ENCODE results near the gene WFDC1. TPM values are rescaled to one million over a fixed set of nuclear protein-coding genes. Genes with fewer than 3 reads are reported as not detected.

The WFDC1 gene, protein sequence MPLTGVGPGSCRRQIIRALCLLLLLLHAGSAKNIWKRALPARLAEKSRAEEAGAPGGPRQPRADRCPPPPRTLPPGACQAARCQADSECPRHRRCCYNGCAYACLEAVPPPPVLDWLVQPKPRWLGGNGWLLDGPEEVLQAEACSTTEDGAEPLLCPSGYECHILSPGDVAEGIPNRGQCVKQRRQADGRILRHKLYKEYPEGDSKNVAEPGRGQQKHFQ
- 4.7 and 5.0 TPM in 2 replicates for total RNA-seq (2012; rRNA removed)
- polyA plus RNA-seq (2012; rRNA removed): 6.8 and 7.0 TPM in 2 replicates
- 3.9 and 5.8 TPM in 2 replicates for polyA plus RNA-seq (2012; cell fraction: cytosol; rRNA removed)
- polyA plus RNA-seq (2012; cell fraction: nucleus; rRNA removed; ENCODE audit: low replicate concordance): 4.6 and 4.9 TPM in 2 replicates
- percentile 89 among the genes with signal in this experiment for Bru-seq, nascent RNA
- BruChase-seq, experiment 1, labeled RNA remaining after a 6-hour chase: percentile 92 among the genes with signal in this experiment
- BruChase-seq, experiment 2, labeled RNA remaining after a 2-hour chase: percentile 85 among the genes with signal in this experiment
- long read RNA-seq, full-length matches to known transcripts: 113 of 144 reads
- long read RNA-seq, partial matches to known transcripts: 6 of 144 reads
- long read RNA-seq, other reads (novel, unspliced or antisense): 25 of 144 reads

DNA sequence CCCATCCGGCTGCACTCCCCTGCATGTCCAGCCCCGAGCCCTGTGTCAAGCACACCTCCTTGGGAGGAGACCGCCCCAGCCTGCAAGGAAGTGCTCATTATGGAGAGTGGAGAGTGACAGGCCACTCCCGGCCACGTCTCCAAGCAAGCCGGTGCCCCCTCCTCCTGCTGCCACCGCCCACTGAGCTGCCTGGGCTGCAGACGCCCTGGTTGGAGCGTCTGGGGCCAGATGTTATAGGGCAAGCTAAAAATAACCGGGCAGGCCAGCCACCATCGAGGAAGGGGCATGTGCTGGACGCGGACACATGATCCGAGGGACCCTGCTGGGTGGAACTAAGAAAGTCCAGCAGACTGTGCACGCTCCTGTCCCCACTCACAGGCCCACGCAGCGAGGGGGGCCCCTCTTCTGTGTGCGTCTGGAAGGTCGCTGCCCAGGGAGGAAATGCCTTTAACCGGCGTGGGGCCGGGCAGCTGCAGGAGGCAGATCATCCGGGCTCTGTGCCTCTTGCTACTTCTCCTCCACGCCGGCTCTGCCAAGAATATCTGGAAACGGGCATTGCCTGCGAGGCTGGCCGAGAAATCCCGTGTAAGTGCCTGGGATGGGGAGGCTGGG, at the start of gene WFDC1:
Gene WFDC1 (plus strand): TSS at position 348 of the 612 bp plus-strand sequence. CDS start 94 bp downstream, at position 442.
- peaks cover 12% of the 10 kb centered on the region for H3K9me1 ChIP-seq (ENCODE audit: insufficient read depth, low read length)
- WGBS, 2 experiments (ENCODE audit: extremely low coverage in 2 of 2, insufficient read length in 1 of 2): 11% methylated on average over 10 of the region's 29 CpGs; no CpG with 5 or more reads in 1 of the 2 experiments
- ChIA-PET POLR2A (ENCODE audit: unreplicated experiment) (interaction anchor here (0.6 kb wide), 2 partner anchors 13 to 44 kb away, joined by 3 read pairs; no protein-coding TSS in a partner anchor), CTCF (no interaction called here)
- intact Hi-C loops (cut with micrococcal nuclease) (loop anchor here (10.0 kb wide), 1 partner anchor 320 kb away; the partner anchor contains the start of gene COTL1), in situ Hi-C loops (cut with MboI; ENCODE audit: low sequenced_read_pairs) (loop anchor here (25.0 kb wide), 2 partner anchors 343 to 418 kb away; partner anchors contain the start of gene KLHL36), dilution Hi-C loops (cut with HindIII; ENCODE audit: low sequenced_read_pairs, unreplicated experiment) (no loop called here)
- no peaks in the 10 kb centered on the region for H3K27me3 ChIP-seq (ENCODE audit: control insufficient read depth, insufficient read depth, low read length)
- peak within 1 kb of the TSS; percentile 90 for H4K91ac ChIP-seq (ENCODE audit: insufficient read depth, low read depth, low read length)
- H2AK5ac ChIP-seq (ENCODE audit: low read depth, low read length): peak within 1 kb of the TSS; percentile 96
- H3K14ac ChIP-seq (replicated peaks; ENCODE audit: low read depth, low read length): peak within 1 kb of the TSS; percentile 93
- H2AFZ ChIP-seq (replicated peaks; ENCODE audit: low read length, poor library complexity): peak within 1 kb of the TSS; percentile 80
- BruUV-seq (replicated peaks): no TSS peak
- TF ChIP-seq, protein P1, sequence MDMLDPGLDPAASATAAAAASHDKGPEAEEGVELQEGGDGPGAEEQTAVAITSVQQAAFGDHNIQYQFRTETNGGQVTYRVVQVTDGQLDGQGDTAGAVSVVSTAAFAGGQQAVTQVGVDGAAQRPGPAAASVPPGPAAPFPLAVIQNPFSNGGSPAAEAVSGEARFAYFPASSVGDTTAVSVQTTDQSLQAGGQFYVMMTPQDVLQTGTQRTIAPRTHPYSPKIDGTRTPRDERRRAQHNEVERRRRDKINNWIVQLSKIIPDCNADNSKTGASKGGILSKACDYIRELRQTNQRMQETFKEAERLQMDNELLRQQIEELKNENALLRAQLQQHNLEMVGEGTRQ (IDR thresholded peaks at IDR 0.05; ENCODE audit: low read depth, low read length): 0 out of 2 replicates have a peak, but pooled peaks have one; percentile 30
- no peak for TF ChIP-seq MAFK (IDR thresholded peaks at IDR 0.05; ENCODE audit: low read depth, low read length)
- no peak for TF ChIP-seq MXI1 (IDR thresholded peaks at IDR 0.05; ENCODE audit: borderline replicate concordance, low read depth, low read length)
- peak within 1 kb of the TSS; percentile 81 for H3K4me2 ChIP-seq (ENCODE audit: low read depth, low read length)
- peak within 1 kb of the TSS; percentile 92 for H3K23ac ChIP-seq (ENCODE audit: low read depth, low read length)
- H3K4ac ChIP-seq (ENCODE audit: low read depth, low read length): peak within 1 kb of the TSS; percentile 85
- H3K36me3 ChIP-seq (ENCODE audit: control insufficient read depth, insufficient read depth, low read length): peaks cover 5% of the 10 kb centered on the region
- peak within 1 kb of the TSS; percentile 57 for H2AK9ac ChIP-seq (replicated peaks; ENCODE audit: low read depth, low read length, poor library complexity)
- peaks cover 42% of the 10 kb centered on the region for H3K4me1 ChIP-seq (ENCODE audit: control insufficient read depth, insufficient read depth, low read length)
- peak; percentile 19 for DNase-seq
- peak within 1 kb of the TSS; percentile 94 for H2BK5ac ChIP-seq (ENCODE audit: low read depth, low read length, poor library complexity, severe bottlenecking)
- peak within 1 kb of the TSS; percentile 54 for H3K4me3 ChIP-seq (ENCODE audit: insufficient read depth, low read depth, low read length)
- H3K79me1 ChIP-seq (ENCODE audit: low read depth in 1 of 2, low read length in 2 of 2): peaks cover 11 to 26% of the 10 kb centered on the region in 2 experiments; a peak in 3 of 4 replicates
- peak within 1 kb of the TSS; percentile 97 for H4K5ac ChIP-seq (ENCODE audit: low read depth, low read length)
- peak within 1 kb of the TSS; percentile 82 for H3K56ac ChIP-seq (ENCODE audit: extremely low read depth, insufficient read depth, low read length)
- peak within 1 kb of the TSS; percentile 85 for H2BK20ac ChIP-seq (ENCODE audit: low read depth, low read length)
- peak within 1 kb of the TSS; percentile 94 for H4K8ac ChIP-seq (ENCODE audit: low read depth in 2 of 2, low read length in 2 of 2)
- peak; percentile 65 for ATAC-seq (ENCODE audit: low read depth)
- H3K9me3 ChIP-seq (ENCODE audit: control insufficient read depth, insufficient read depth, low read length): no peaks in the 10 kb centered on the region
- H2BK120ac ChIP-seq (ENCODE audit: low read depth, low read length): peak within 1 kb of the TSS; percentile 88
- H3K27ac ChIP-seq (ENCODE audit: insufficient read depth, low read length): peak within 1 kb of the TSS; percentile 98
- peak within 1 kb of the TSS; percentile 94 for H3K9ac ChIP-seq (ENCODE audit: low read depth, low read length)
- peak within 1 kb of the TSS; percentile 82; the same call in 2 of the 3 replicates for H2BK15ac ChIP-seq (ENCODE audit: low read depth, low read length)
- no peaks in the 10 kb centered on the region for H4K20me1 ChIP-seq (ENCODE audit: insufficient read depth, low read length)
- peak within 1 kb of the TSS; percentile 96 for H3K18ac ChIP-seq (ENCODE audit: low read depth, low read length)

Data from IMR-90 (cell line).